Measurements from ENCODE around the gene ALK.

Gene ALK

GRCh38 chr2:29323961-29324360, 597.4 kb downstream of the ALK start:
- Histone ChIP-seq H3K9me3 (ENCODE audit: insufficient read depth, low read length) (no peaks in the 10 kb centered on the region), H3K4me1 (ENCODE audit: insufficient read depth, insufficient read length) (peaks cover 6% of the 10 kb centered on the region), H3K4me3 (ENCODE audit: insufficient read length, low read depth) (no peak overlapping the region), H3K36me3 (ENCODE audit: insufficient read depth, insufficient read length, low read length) (no peaks in the 10 kb centered on the region), H3K9ac (ENCODE audit: insufficient read length, low read depth) (no peak overlapping the region), H3K27me3 (ENCODE audit: insufficient read depth, insufficient read length) (no peaks in the 10 kb centered on the region)
- TF ChIP-seq ZNF274 (IDR thresholded peaks at IDR 0.05; ENCODE audit: low read depth, low read length) (no peak), SUZ12 (IDR thresholded peaks at IDR 0.05; ENCODE audit: extremely low read depth, insufficient read depth, insufficient read length) (no peak), YY1 (IDR thresholded peaks at IDR 0.05; ENCODE audit: insufficient read depth, insufficient read length) (no peak)
- DNase-seq (ENCODE audit: low read depth, low spot score) = no peak

GRCh38 chr2:29323301-29323700, 598.1 kb downstream of the ALK start:
- DNase-seq (ENCODE audit: low read depth, low spot score) = no peak
- H3K4me1 ChIP-seq (ENCODE audit: insufficient read depth, insufficient read length) = peaks cover 6% of the 10 kb centered on the region
- no peak for TF ChIP-seq YY1 (IDR thresholded peaks at IDR 0.05; ENCODE audit: insufficient read depth, insufficient read length)
- TF ChIP-seq SUZ12 (IDR thresholded peaks at IDR 0.05; ENCODE audit: extremely low read depth, insufficient read depth, insufficient read length) = no peak
- no peak for TF ChIP-seq ZNF274 (IDR thresholded peaks at IDR 0.05; ENCODE audit: low read depth, low read length)
- no peaks in the 10 kb centered on the region for H3K9me3 ChIP-seq (ENCODE audit: insufficient read depth, low read length)
- H3K27me3 ChIP-seq (ENCODE audit: insufficient read depth, insufficient read length) = no peaks in the 10 kb centered on the region
- no peak overlapping the region for H3K4me3 ChIP-seq (ENCODE audit: insufficient read length, low read depth)
- H3K9ac ChIP-seq (ENCODE audit: insufficient read length, low read depth) = no peak overlapping the region
- no peaks in the 10 kb centered on the region for H3K36me3 ChIP-seq (ENCODE audit: insufficient read depth, insufficient read length, low read length)

GRCh38 chr2:29322011-29322410, 599.4 kb downstream of the ALK start:
- Histone ChIP-seq H3K4me1 (ENCODE audit: insufficient read depth, insufficient read length) (peaks cover 6% of the 10 kb centered on the region), H3K4me3 (ENCODE audit: insufficient read length, low read depth) (no peak overlapping the region), H3K36me3 (ENCODE audit: insufficient read depth, insufficient read length, low read length) (no peaks in the 10 kb centered on the region), H3K27me3 (ENCODE audit: insufficient read depth, insufficient read length) (no peaks in the 10 kb centered on the region), H3K9ac (ENCODE audit: insufficient read length, low read depth) (no peak overlapping the region), H3K9me3 (ENCODE audit: insufficient read depth, low read length) (no peaks in the 10 kb centered on the region)
- DNase-seq (ENCODE audit: low read depth, low spot score) = no peak
- TF ChIP-seq SUZ12 (IDR thresholded peaks at IDR 0.05; ENCODE audit: extremely low read depth, insufficient read depth, insufficient read length) (no peak), ZNF274 (IDR thresholded peaks at IDR 0.05; ENCODE audit: low read depth, low read length) (no peak), YY1 (IDR thresholded peaks at IDR 0.05; ENCODE audit: insufficient read depth, insufficient read length) (no peak)

- no peaks in the 10 kb centered on the region for H3K27me3 ChIP-seq (ENCODE audit: insufficient read depth, insufficient read length)
- TF ChIP-seq YY1 (IDR thresholded peaks at IDR 0.05; ENCODE audit: insufficient read depth, insufficient read length) (no peak), SUZ12 (IDR thresholded peaks at IDR 0.05; ENCODE audit: extremely low read depth, insufficient read depth, insufficient read length) (no peak), ZNF274 (IDR thresholded peaks at IDR 0.05; ENCODE audit: low read depth, low read length) (no peak)
Observed at GRCh38 chr2:29317801-29318485, 603.4 kb downstream of the ALK start.

GRCh38 chr2:29317077-29317517, 604.3 kb downstream of the ALK start:
- Histone ChIP-seq H3K9ac (ENCODE audit: insufficient read length, low read depth) (no peak overlapping the region), H3K4me3 (ENCODE audit: insufficient read length, low read depth) (no peak overlapping the region), H3K9me3 (ENCODE audit: insufficient read depth, low read length) (no peaks in the 10 kb centered on the region), H3K36me3 (ENCODE audit: insufficient read depth, insufficient read length, low read length) (no peaks in the 10 kb centered on the region), H3K4me1 (ENCODE audit: insufficient read depth, insufficient read length) (peaks cover 2% of the 10 kb centered on the region), H3K27me3 (ENCODE audit: insufficient read depth, insufficient read length) (no peaks in the 10 kb centered on the region)
- no peak for DNase-seq (ENCODE audit: low read depth, low spot score)
- TF ChIP-seq ZNF274 (IDR thresholded peaks at IDR 0.05; ENCODE audit: low read depth, low read length) = no peak
- no peak for TF ChIP-seq YY1 (IDR thresholded peaks at IDR 0.05; ENCODE audit: insufficient read depth, insufficient read length)
- no peak for TF ChIP-seq SUZ12 (IDR thresholded peaks at IDR 0.05; ENCODE audit: extremely low read depth, insufficient read depth, insufficient read length)

More at GRCh38 chr2:29317801-29318485, 603.4 kb downstream of the ALK start:
- no peak overlapping the region for H3K4me3 ChIP-seq (ENCODE audit: insufficient read length, low read depth)
- peaks cover 2% of the 10 kb centered on the region for H3K4me1 ChIP-seq (ENCODE audit: insufficient read depth, insufficient read length)
- no peaks in the 10 kb centered on the region for H3K36me3 ChIP-seq (ENCODE audit: insufficient read depth, insufficient read length, low read length)
- H3K9me3 ChIP-seq (ENCODE audit: insufficient read depth, low read length) = no peaks in the 10 kb centered on the region
- no peak overlapping the region for H3K9ac ChIP-seq (ENCODE audit: insufficient read length, low read depth)
- no peak for DNase-seq (ENCODE audit: low read depth, low spot score)

GRCh38 chr2:29314816-29315571, 606.4 kb downstream of the ALK start:
- Histone ChIP-seq H3K27me3 (ENCODE audit: insufficient read depth, insufficient read length) (no peaks in the 10 kb centered on the region), H3K36me3 (ENCODE audit: insufficient read depth, insufficient read length, low read length) (no peaks in the 10 kb centered on the region), H3K9ac (ENCODE audit: insufficient read length, low read depth) (no peak overlapping the region), H3K4me1 (ENCODE audit: insufficient read depth, insufficient read length) (peaks cover 2% of the 10 kb centered on the region), H3K9me3 (ENCODE audit: insufficient read depth, low read length) (no peaks in the 10 kb centered on the region), H3K4me3 (ENCODE audit: insufficient read length, low read depth) (no peak overlapping the region)
- TF ChIP-seq ZNF274 (IDR thresholded peaks at IDR 0.05; ENCODE audit: low read depth, low read length) = no peak
- TF ChIP-seq SUZ12 (IDR thresholded peaks at IDR 0.05; ENCODE audit: extremely low read depth, insufficient read depth, insufficient read length) = no peak
- TF ChIP-seq YY1 (IDR thresholded peaks at IDR 0.05; ENCODE audit: insufficient read depth, insufficient read length) = no peak
- DNase-seq (ENCODE audit: low read depth, low spot score) = no peak

- Histone ChIP-seq H3K9ac (ENCODE audit: insufficient read length, low read depth) (no peak overlapping the region), H3K27me3 (ENCODE audit: insufficient read depth, insufficient read length) (no peaks in the 10 kb centered on the region), H3K4me1 (ENCODE audit: insufficient read depth, insufficient read length) (peaks cover 2% of the 10 kb centered on the region), H3K4me3 (ENCODE audit: insufficient read length, low read depth) (no peak overlapping the region), H3K9me3 (ENCODE audit: insufficient read depth, low read length) (no peaks in the 10 kb centered on the region), H3K36me3 (ENCODE audit: insufficient read depth, insufficient read length, low read length) (no peaks in the 10 kb centered on the region)
- no peak for TF ChIP-seq YY1 (IDR thresholded peaks at IDR 0.05; ENCODE audit: insufficient read depth, insufficient read length)
- TF ChIP-seq ZNF274 (IDR thresholded peaks at IDR 0.05; ENCODE audit: low read depth, low read length) = no peak
- no peak for TF ChIP-seq SUZ12 (IDR thresholded peaks at IDR 0.05; ENCODE audit: extremely low read depth, insufficient read depth, insufficient read length)
- no peak for DNase-seq (ENCODE audit: low read depth, low spot score)
Observed at GRCh38 chr2:29311458-29311857, 609.9 kb downstream of the ALK start.

Measured in NT2/D1 (cell line).